GM12878 (cell line): Measurements from ENCODE around the gene BUB1B. TPM values are rescaled to one million over a fixed set of nuclear protein-coding genes. Genes with fewer than 3 reads are reported as not detected.

Experiments
- ATAC-seq: fragments of 200-7000 bp; cut with Tn5 transposase; 3 replicates; pipeline ENCODE4 v1.9.1; 2020; ENCODE audit warnings: mild to moderate bottlenecking, moderate library complexity
- BruUV-seq: library from RNA; stranded (reverse); fragments of 400-500 nt; replicated peaks from 2 replicates; lab custom pipeline; 2021; lab: Mats Ljungman, UMichigan
- CTCF ChIA-PET: fragments of 300-600 bp; sonication (Branson Sonifier 250); formaldehyde crosslinking; extraction: SDS; loops from one replicate; lab custom pipeline; 2021; ENCODE audit warnings: inconsistent platforms; lab: Yijun Ruan, JAX
- POLR2A ChIA-PET: fragments of 350-600 bp; formaldehyde crosslinking; extraction: SDS; loops from one replicate; lab custom pipeline; 2021; ENCODE audit warnings: inconsistent platforms; lab: Charles Lee
- RAD21 ChIA-PET: fragments of 300-600 bp; sonication (Branson Sonifier 250); formaldehyde crosslinking; loops from one replicate; lab custom pipeline; 2023; ENCODE audit warnings: antibody characterized with exemption; ENCODE audit not compliant: unreplicated experiment; lab: Charles Lee
- SMC1A ChIA-PET: fragments of 300-600 bp; sonication (Branson Sonifier 250); formaldehyde crosslinking; loops from one replicate; lab custom pipeline; 2023; ENCODE audit not compliant: unreplicated experiment, uncharacterized antibody; lab: Charles Lee
- DNase-seq: peaks from one replicate; pipeline ENCODE4 v3.0.0-alpha.2; 2011; ENCODE audit warnings: low read depth, low spot score
- FAIRE-seq: peaks from 3 replicates; lab custom pipeline; 2011; peaks lifted over from hg19 to GRCh38; lab: Jason Lieb, UNC
- H2AFZ ChIP-seq: 2 replicates; pipeline ENCODE4 v1.6.0; 2011; ENCODE audit warnings: low read depth, low read length, control low read depth; ENCODE audit not compliant: control insufficient read depth
- H3K27ac ChIP-seq: 2 replicates; pipeline ENCODE4 v1.5.1; 2011; ENCODE audit warnings: control low read depth; ENCODE audit not compliant: control insufficient read depth, insufficient read depth
- H3K27me3 ChIP-seq, 2 experiments: replicated peaks in 1 of 2; 2 replicates each; pipeline versions ENCODE4 v1.6.0 to v1.6.1; 2011; ENCODE audit warnings: low read length in 1 of 2; ENCODE audit not compliant: control insufficient read depth in 2 of 2, insufficient read depth in 2 of 2
- H3K36me3 ChIP-seq, 2 experiments: 2 replicates each; pipeline ENCODE4 v1.5.1; 2011; ENCODE audit warnings: low read length in 1 of 2; ENCODE audit not compliant: control insufficient read depth in 2 of 2, insufficient read depth in 2 of 2
- H3K4me1 ChIP-seq: 2 replicates; pipeline ENCODE4 v1.6.1; 2011; ENCODE audit warnings: mild to moderate bottlenecking, low read length, moderate library complexity, mixed read lengths; ENCODE audit not compliant: control insufficient read depth, insufficient read depth
- H3K4me2 ChIP-seq: 2 replicates; pipeline ENCODE4 v1.6.0; 2011; ENCODE audit warnings: control low read depth; ENCODE audit not compliant: control insufficient read depth, insufficient read depth
- H3K4me3 ChIP-seq: fragments of 200-600 bp; sonication (generic); 2 replicates; pipeline ENCODE4 v1.5.1; 2016
- H3K79me2 ChIP-seq: 2 replicates; pipeline ENCODE4 v1.6.0; 2011; ENCODE audit warnings: low read length; ENCODE audit not compliant: control insufficient read depth, insufficient read depth
- H3K9ac ChIP-seq: 2 replicates; pipeline ENCODE4 v1.8.0; 2011; ENCODE audit warnings: low read length, control low read depth, mixed read lengths; ENCODE audit not compliant: control insufficient read depth, insufficient read depth
- H3K9me3 ChIP-seq: replicated peaks from 3 replicates; pipeline ENCODE4 v1.5.1; 2011; ENCODE audit warnings: mild to moderate bottlenecking, low read length; ENCODE audit not compliant: control insufficient read depth, insufficient read depth
- H4K20me1 ChIP-seq: 2 replicates; pipeline ENCODE4 v1.6.0; 2011; ENCODE audit not compliant: control insufficient read depth, insufficient read depth
- CEBPZ ChIP-seq: fragments of 150-350 bp; IDR thresholded peaks from 2 replicates; pipeline ENCODE4 v1.6.1; 2016; ENCODE audit warnings: low read depth, low read length
- E2F4 ChIP-seq: IDR thresholded peaks from 2 replicates; pipeline ENCODE4 v1.6.1; 2012; ENCODE audit warnings: low read depth, low read length, improper control_type of control experiment
- ESRRA ChIP-seq: IDR thresholded peaks from 2 replicates; pipeline ENCODE4 v1.6.1; 2012; ENCODE audit warnings: mild to moderate bottlenecking, low read length, improper control_type of control experiment
- IKZF2 ChIP-seq, 2 experiments: fragments of 450-650 bp; IDR thresholded peaks; 2 replicates each; pipeline ENCODE4 v1.6.1; 2017; ENCODE audit warnings: mild to moderate bottlenecking in 2 of 2, moderate library complexity in 2 of 2
- MTA3 ChIP-seq: IDR thresholded peaks from 2 replicates; pipeline ENCODE4 v1.6.1; 2012; ENCODE audit warnings: low read length, inconsistent platforms, borderline replicate concordance
- YBX1 ChIP-seq: fragments of 450-650 bp; IDR thresholded peaks from 2 replicates; pipeline ENCODE4 v1.6.1; 2016; ENCODE audit warnings: antibody characterized with exemption
- ZBTB40 ChIP-seq: fragments of 450-650 bp; IDR thresholded peaks from 2 replicates; pipeline ENCODE4 v1.6.1; 2016; ENCODE audit warnings: mild to moderate bottlenecking, moderate library complexity, borderline replicate concordance
- ZNF207 ChIP-seq: fragments of 450-650 bp; IDR thresholded peaks from 2 replicates; pipeline ENCODE4 v1.6.1; 2014; ENCODE audit warnings: antibody characterized with exemption, mild to moderate bottlenecking, borderline replicate concordance
- ZNF24 ChIP-seq: fragments of 450-650 bp; IDR thresholded peaks from 2 replicates; pipeline ENCODE4 v1.6.1; 2017; ENCODE audit warnings: antibody characterized with exemption, mild to moderate bottlenecking
- ZNF687 ChIP-seq: fragments of 450-650 bp; IDR thresholded peaks from 2 replicates; pipeline ENCODE4 v1.6.1; 2017; ENCODE audit warnings: mild to moderate bottlenecking, moderate library complexity
- ZSCAN29 ChIP-seq: fragments of 450-650 bp; IDR thresholded peaks from 2 replicates; pipeline ENCODE4 v1.6.1; 2017; ENCODE audit warnings: mild to moderate bottlenecking, moderate library complexity
- WGBS: methylation state at CpG from one replicate; pipeline ENCODE4 v1.1.6; 2016; ENCODE audit warnings: low lambda C conversion rate; ENCODE audit not compliant: insufficient replicate concordance, insufficient coverage; ENCODE audit errors: missing lambda C conversion rate; 5-methylcytosine and 5-hydroxymethylcytosine counted together
- in situ Hi-C: fragments of 300-500 bp; cut with MboI; formaldehyde crosslinking; loops from 9 replicates; pipeline ENCODE4 v1.14.3; 2018; ENCODE audit warnings: mixed read lengths
- intact Hi-C: fragments of 100-400 bp; cut with micrococcal nuclease; formaldehyde crosslinking; loops from one replicate; pipeline ENCODE4 v1.14.2; 2022; ENCODE audit not compliant: unreplicated experiment
- polyA plus RNA-seq, 11 experiments: library from polyadenylated mRNA; depleted of rRNA in 4 of 11; unstranded in 6 of 11; stranded (reverse) in 5 of 11; fragments of >200 nt; fragmentation: Nextera tagmentation in 4 of 11; fragmentation: Illumina TruSeq in 1 of 11; extraction: Ambion mirVana in 4 of 11; extraction: Trizol in 1 of 11; gene quantifications; 1 replicate in 1 of 11; 2 replicates in 10 of 11; pipeline versions ENCODE4 v1.2.1 to v1.2.3, GENCODE V29; 2011 to 2016; ENCODE audit warnings: inconsistent platforms in 2 of 11, missing spikeins in 2 of 11, low read depth in 1 of 11
- total RNA-seq, 4 experiments: library from RNA; depleted of rRNA in 3 of 4; stranded (reverse); fragments of >200 nt in 3 of 4; fragmentation: Illumina TruSeq in 1 of 4; extraction: Trizol in 1 of 4; gene quantifications; 2 replicates each; pipeline versions ENCODE4 v1.2.1 to v1.2.3, GENCODE V29; 2013 to 2021

The BUB1B gene
- total and polyA plus RNA-seq, 10 of the 15 experiments (the other 5 are each of a cell fraction or from before 2014, with no cell fraction given) = 29.1 to 98.6 (median 77.3) TPM

GRCh38 chr15:40175160-40175559 is 14.3 kb downstream of the BUB1B start:
- in situ Hi-C loops = no loop called here
- DNase-seq (no peak), FAIRE-seq (no peak), ATAC-seq (no peak)
- intact Hi-C loops = no loop called here
- Histone ChIP-seq H3K9me3 (no peaks in the 10 kb centered on the region; the same call in 2 of the 3 replicates), H3K36me3 (peaks cover 6 to 30% of the 10 kb centered on the region in 2 experiments), H3K27me3 (no peaks in the 10 kb centered on the region), H3K4me3 (no peak overlapping the region), H3K9ac (no peak overlapping the region), H2AFZ (no peak overlapping the region), H3K4me2 (no peak overlapping the region), H3K27ac (no peak overlapping the region), H4K20me1 (no peaks in the 10 kb centered on the region), H3K4me1 (no peaks in the 10 kb centered on the region), H3K79me2 (peaks cover 8% of the 10 kb centered on the region)
- WGBS = 84% methylated on average over 3 of the region's 3 CpGs
- ChIA-PET RAD21 (interaction anchor here (1.1 kb wide), 1 partner anchor 11 kb away, joined by 4 read pairs; no protein-coding TSS in a partner anchor), POLR2A (interaction anchor here (0.7 to 1.4 kb wide), 4 partner anchors 9 to 128 kb away, joined by 3 to 4 read pairs (median 3); no protein-coding TSS in a partner anchor), SMC1A (interaction anchor here (0.8 to 3.5 kb wide), 7 partner anchors 9 to 129 kb away, joined by 3 to 15 read pairs (median 3); no protein-coding TSS in a partner anchor), CTCF (interaction anchor here (1.2 to 4.5 kb wide), 8 partner anchors 9 to 129 kb away, joined by 3 to 21 read pairs (median 6); partner anchors contain the start of gene BUB1B)
- BruUV-seq = no TSS peak
- no peak for TF ChIP-seq ZNF24
- TF ChIP-seq ZNF687 = no peak
- TF ChIP-seq ZBTB40 = no peak
- TF ChIP-seq CEBPZ = no peak
- TF ChIP-seq ZNF207 = no peak
- TF ChIP-seq ESRRA = no peak
- no peak for TF ChIP-seq IKZF2 (IDR thresholded peaks at IDR 0.05)
- TF ChIP-seq YBX1 = no peak
- TF ChIP-seq E2F4 = no peak
- no peak for TF ChIP-seq MTA3
- TF ChIP-seq ZSCAN29 = no peak
